Stimulated activated CD8-positive, alpha-beta memory T cell treated with anti-CD3 and anti-CD28 coated beads, Interleukin-15, amount 100 ng/mL, for 24 hours (primary cell): ENCODE results near the gene SNX9.
"Not testable (repeated sequence)": the region's sequence is repeated elsewhere in the genome, so short reads cannot be mapped to it uniquely, and the experiment has no call there.

ENCODE experiments used
- DNase-seq: peaks from one replicate; pipeline ENCODE4 v3.0.0-alpha.2; 2020; ENCODE audit warnings: low read depth

Gene SNX9

GRCh38 chr6:157955675-157956074 is 132.6 kb downstream of the SNX9 start:
- no peak for DNase-seq

DNA sequence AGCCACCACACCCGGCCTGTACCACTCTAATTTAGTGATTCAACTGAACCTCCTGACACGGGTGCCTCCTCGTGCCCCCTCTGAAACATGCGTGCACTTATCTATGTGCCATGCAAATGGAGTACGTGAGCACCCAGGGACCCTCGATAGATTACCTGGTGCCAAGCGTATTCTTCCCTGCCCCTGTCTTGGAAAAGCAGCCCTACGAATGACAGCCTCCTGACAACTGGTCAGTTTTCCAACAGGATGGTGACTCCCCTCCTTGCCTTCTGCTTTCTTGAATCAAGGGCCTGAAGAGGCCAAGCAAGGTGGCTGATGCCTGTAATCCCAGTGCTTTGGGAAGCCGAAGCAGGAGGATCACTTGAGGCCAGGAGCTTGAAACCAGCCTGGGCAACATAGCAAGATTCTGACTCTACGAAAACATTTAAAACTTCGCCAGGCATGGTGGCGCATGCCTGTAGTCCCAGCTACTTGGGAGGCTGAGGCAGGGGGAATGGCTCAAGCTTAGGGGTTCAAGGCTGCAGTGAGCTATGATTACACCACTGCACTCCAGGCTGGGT is 133.2 kb downstream of the SNX9 start:
- no peak for DNase-seq

DNA sequence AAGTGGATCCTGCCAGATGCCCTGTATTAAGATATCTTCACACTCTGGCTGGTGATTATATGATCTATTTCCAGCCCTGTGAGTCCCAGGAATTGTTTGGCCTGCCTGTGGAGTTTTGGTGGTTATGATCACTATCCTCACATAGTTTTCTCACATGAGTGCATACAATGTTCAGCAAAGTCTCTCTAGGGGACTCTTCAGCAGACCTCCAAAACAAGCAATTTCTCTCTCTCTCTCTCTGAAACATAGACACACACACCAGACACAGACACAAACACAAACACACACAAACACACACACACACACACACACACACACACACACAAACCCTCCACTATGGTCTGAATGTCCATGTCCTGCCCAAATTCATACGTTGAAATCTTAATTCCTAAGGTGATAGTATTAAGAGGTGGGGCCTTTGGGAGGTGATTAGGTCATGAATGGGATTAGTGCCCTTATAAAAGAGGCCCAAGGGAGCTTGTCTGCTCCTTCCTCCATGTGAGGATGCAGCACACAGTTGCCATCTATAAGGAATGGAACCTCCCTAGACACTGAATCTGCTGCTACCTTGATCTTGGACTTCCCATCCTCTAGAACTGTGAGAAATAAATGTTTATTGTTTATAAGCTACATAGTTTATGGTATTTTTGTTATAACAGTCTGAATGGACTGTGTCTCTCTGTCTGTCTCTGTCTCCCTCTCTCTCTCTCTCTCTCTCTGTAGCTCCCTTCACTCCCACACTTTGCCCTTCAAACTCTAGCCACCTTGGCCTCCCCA is 136.6 kb downstream of the SNX9 start:
- DNase-seq, result no peak

DNA sequence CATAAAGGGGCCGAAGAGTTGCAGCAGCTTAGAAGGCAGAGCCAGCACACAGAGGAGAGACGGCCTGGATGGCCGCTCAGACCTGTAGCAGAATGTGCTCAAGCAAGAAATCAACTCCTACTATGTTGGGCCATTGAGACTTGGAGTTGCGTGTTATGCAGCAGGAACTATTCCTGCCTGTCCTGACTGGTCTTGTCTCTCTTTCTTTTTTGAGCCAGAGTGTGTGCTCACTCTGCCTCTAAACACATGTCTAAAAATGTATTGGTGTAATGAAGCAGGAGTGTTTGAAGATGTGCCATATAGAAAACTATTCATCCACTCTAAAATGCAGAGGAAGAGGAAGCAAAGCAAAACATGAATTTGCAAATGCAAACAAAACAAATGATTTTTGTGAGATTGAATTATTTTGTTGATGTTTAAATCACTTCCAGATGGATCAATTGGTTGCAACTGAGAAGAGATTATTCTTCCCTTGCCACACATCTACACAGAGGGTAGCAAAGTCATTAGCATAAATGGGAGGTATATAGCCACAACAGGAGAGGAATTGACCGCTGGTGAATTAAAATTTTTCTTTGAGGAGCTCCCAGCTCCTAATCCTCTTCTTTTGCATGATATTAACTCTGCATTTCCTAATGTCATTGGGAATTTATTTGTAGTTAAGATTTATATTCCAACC is 138.2 kb downstream of the SNX9 start:
- DNase-seq, result no peak

DNA sequence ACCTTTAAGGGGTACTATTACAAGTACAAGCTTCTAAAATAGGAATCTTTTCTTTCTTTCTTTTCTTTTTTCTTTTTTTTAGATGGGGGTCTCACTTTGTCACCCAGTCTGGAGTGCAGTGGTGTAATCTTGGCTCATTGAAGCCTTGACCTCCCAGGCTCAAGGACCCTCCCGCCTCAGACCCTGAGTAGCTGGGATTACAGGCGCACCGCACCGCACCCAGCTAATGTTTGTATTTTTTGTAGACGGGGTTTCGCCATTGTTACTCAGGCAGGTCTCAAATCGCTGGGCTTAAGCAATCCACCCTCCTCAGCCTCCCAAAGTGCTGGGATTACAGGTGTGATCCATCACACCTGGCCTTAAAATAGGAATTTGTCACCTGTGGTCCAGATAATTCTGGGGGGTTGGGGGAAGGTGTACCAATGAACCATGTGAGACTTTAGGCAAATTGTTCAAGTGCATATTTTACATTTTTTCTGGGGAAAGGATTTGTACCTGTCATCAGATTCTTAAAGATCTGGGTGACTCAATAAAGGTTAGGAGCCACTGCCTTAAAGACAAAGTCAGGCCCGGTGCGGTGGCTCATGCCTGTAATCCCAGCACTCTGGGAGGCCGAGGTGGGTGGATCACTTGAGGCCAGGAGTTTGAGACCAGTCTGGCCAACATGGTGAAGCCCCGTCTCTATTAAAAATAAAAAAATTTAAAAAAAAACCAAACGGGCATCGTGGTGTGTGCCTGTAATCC is 139.0 kb downstream of the SNX9 start:
- DNase-seq, result no peak

- DNase-seq, result no peak
Measured at GRCh38 chr6:157962601-157963302, 139.7 kb downstream of the SNX9 start.

- DNase-seq, result no peak
Measured at GRCh38 chr6:157964100-157964499, 141.1 kb downstream of the SNX9 start.

DNA sequence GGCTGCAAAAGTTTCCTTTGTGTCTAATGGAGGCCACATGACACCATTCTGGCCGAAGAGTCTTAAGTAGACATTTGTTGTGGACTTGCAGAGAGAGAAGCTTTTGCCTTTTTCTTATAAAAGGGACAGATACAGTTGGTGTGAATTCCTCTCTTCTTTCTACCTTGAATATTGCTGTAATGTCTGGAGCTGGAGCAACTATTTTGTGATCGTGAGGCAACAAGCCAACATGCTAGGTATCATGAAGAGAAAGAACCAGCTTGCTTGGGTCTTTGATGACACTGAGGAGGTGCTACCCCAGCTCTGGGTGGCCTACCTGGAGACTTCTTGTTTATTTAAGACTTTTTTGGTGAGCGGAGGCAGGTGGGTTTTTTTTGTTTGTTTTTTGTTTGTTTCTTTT is 142.3 kb downstream of the SNX9 start:
- no peak for DNase-seq

- DNase-seq, result no peak
Measured at GRCh38 chr6:157966589-157966977, 143.5 kb downstream of the SNX9 start.

DNA sequence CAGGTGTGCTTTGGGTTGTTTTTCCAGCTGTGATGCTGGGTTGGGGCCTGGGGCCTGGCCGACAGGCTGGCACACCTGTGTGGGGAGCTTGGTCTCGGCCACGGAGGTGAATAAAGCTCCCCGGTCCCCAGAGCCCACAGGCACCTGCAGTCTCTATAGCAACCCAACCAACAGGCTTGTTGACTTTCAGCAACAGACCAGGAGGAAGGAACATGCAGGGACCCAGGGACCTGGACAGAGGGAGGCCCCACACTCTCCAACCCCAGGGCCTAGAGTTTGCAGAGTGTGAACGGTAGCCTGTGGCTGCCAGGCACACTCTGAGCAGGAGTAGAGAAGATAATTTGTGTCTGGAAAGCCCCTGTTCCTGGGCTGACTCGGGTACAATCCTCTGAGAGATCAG is 144.0 kb downstream of the SNX9 start:
- DNase-seq, result no peak

GRCh38 chr6:157967486-157967885 is 144.4 kb downstream of the SNX9 start:
- DNase-seq, result no peak

- DNase-seq, result not testable (repeated sequence)
Measured at GRCh38 chr6:157972177-157972576, 149.1 kb downstream of the SNX9 start.

DNA sequence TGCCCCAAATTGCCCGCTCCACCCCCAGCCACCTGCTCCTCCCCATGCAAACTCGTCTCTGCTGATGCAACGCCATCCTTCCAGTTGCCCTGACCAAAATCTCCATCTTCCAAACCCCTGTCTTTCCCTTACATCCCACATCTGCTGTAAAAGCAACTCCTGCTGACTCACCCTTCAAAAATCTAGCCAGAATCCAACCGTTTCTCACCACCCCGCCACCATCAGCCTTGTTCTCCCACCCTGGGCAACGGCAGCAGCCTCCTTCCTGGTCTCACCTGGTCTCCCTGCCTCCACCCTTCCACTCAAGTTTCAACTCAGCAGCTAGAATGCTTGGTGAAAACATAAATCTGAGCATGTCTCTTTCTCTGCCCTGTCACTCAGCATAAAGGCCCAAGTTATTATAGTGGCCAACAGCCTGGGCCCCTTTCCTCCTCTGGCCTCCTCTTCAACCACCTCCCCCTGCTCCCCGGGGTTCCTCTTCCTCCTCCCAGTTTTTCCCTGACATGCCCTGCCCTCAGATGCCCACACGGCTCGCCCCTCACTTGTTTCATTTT is 151.4 kb downstream of the SNX9 start:
- DNase-seq, result no peak

- DNase-seq, result no peak
Measured at GRCh38 chr6:157974967-157975366, 151.9 kb downstream of the SNX9 start.

- no peak for DNase-seq
Measured at GRCh38 chr6:157975456-157975855, 152.4 kb downstream of the SNX9 start.

DNA sequence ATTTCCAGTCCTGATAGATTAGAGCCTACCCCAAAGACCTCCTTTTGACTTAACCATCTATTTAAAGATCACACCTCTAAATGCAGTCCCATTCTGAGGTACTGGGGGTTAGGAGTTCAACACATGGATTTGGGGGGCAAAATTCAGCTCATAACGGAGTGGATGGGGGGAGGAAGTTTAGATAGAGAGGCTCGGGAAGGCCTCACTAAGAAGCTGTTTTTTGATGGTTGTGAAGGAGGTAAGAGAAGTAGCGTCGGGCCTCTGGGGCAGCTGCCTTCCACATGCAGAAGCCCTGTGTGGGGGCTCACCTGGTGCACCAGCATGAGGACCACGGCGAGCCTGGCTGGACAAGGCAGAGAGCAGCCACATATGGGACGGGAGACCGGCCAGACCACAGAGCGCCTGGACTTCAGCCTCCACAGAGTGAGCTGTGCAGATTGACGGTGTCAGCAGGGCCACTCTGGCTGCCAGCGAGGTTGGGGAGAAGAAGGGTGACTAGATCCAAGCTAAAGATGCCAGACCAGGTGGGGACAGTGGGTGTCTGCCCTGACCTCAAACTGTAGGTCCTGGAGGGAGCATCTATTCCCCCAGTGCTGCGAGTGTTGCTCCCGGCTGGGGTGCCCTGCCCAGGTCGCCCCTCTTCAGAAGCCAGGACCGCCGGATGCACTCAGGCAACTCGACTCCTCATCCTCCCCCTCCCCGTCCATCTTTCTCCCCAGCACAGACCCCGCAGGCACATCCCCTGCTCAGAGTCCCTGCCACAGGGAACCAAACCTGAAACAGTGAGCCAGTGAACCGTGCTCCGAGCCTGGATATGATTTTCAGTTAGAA is 153.5 kb downstream of the SNX9 start:
- no peak for DNase-seq

GRCh38 chr6:157977176-157977804 is 154.2 kb downstream of the SNX9 start:
- no peak for DNase-seq

- DNase-seq, result no peak
Measured at GRCh38 chr6:157978021-157978783, 155.2 kb downstream of the SNX9 start.

DNA sequence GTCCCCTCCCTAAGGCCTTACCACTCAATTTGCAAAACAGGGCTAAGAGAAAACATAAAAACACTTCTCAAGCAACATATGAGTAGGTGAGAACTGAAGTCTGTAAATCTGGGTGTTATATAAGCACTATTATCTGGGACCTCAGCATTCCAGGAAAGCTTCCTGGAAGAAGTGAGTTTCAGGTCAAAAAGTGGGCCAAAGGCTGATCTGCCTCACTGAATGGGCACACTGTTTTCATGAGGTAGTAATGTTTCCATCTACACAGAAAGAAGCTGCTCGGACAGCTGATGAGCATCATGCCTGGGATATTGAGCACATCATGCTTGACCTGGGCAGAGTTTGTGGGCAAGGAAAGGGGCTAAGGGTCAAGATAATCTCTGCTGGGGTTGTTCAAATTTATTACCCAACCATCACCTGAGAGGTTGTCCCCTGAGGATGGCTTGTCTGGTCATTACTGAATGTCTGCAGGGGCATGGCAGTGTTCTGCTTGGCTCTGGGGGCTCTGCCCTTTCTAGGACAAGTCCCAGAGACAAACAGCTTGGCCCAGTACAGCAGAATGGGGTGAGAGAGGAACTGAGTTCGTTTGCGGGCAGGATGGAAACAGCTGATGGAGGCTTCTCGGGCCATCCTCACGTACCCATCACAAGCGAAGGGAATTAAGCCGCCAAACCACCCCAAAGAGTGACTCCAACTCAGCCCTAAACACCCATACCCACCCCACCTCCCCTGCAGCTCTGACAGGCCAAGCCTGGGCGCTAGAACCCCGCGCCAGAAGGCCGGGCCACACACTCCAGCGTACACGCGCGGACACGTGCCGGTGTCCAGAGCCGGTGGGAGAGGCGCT is 157.5 kb downstream of the SNX9 start:
- no peak for DNase-seq
